CD4-positive, alpha-beta T cell treated with Interleukin-6 for 4 hours (primary cell): ENCODE results near the gene CCNL1.
"Not testable (repeated sequence)": the region's sequence is repeated elsewhere in the genome, so short reads cannot be mapped to it uniquely, and the experiment has no call there.

Source experiments
- DNase-seq: peaks from one replicate; pipeline ENCODE4 v3.0.0-alpha.2; 2020; ENCODE audit warnings: mixed read lengths

CCNL1 gene

GRCh38 chr3:157102595-157102994 is 57.4 kb downstream of the CCNL1 start:
- not testable (repeated sequence) for DNase-seq

GRCh38 chr3:157102098-157102497 is 57.8 kb downstream of the CCNL1 start:
- no peak for DNase-seq

GRCh38 chr3:157101486-157101885 is 58.5 kb downstream of the CCNL1 start:
- DNase-seq = no peak

DNA sequence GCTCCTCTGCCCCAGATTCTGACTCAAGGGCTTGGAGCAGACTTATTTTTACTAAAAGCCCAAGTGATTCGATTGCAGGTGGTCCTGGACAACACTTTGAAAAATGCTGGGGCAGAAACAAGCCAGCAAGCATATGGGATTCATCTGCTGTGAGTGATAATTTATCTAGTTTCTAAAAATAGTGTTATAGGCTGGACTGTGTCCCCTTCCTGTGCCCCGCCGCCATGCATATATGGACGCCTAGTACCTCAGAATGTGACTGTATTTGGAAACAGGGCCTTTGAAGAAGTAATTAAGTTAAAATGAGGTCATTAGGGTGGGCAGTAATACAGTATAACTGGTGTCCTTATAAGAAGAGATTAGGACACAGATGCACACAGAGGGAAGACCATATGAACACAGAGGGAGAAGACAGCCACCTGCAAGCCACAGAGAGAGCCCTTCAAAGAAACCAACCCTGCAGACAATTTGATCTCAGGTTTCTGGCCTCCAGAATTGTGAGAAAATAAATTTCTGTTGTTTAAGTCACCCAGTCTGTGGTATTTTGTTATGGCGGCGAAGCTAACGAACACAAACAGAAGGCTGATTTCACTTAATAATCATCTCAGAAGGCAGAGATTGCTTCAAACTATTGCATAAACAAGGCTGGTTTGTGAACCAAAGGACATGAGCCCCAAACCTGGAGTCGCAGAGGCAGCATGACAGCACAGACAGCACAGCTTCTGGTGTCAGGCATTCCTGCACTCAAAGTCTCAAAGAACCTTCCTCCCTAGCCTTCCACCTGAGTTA is 59.1 kb downstream of the CCNL1 start:
- DNase-seq = no peak

DNA sequence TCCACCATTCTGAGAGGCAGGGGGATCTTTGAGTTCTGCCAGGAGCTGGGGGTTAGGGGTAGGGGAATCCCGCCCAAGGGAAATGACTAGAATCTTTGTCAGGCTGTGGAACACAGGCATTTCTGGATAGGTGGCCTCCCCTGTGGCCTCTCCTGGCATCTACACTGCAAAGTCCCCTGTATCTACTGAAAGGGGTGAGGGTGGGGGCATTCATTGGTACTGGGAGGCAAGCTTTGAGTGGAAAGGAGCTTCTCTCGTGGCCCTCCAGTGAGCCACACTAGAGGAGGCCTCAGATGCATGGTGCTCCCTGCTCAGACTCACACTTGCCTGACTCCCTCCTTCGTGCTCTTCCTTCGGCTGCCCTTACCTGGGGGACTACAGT is 59.9 kb downstream of the CCNL1 start:
- DNase-seq = no peak

GRCh38 chr3:157099326-157100095 is 60.4 kb downstream of the CCNL1 start:
- DNase-seq = no peak

GRCh38 chr3:157098823-157099185 is 61.1 kb downstream of the CCNL1 start:
- no peak for DNase-seq

- no peak for DNase-seq
Measured at GRCh38 chr3:157098121-157098822, 61.7 kb downstream of the CCNL1 start.
